ENCODE results near the gene XPR1. TPM values are rescaled to one million over a fixed set of nuclear protein-coding genes. Genes with fewer than 3 reads are reported as not detected.
"Not testable (repeated sequence)": the region's sequence is repeated elsewhere in the genome, so short reads cannot be mapped to it uniquely, and the experiment has no call there.

Gene XPR1
- total RNA-seq, 2 donors from 2014 or later, result 39.3 to 50.9 TPM

DNA sequence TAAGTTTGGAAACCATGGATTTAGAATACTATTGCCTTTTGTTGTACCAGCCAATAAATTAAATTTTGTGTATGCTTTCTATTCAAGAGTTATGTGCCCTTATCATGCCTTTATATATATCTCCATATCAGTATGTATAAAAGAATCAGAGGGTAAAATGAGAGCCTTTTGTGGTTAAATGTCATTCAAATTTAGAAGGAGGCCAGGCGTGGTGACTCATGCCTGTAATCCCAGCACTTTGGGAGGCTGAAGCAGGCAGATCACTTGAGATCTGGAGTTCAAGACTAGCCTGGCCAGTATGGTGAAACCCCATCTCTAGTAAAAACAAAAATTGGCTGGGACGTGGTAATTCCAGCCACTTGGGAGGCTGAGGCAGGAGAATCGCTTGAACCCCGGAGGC, 88.9 kb downstream of the XPR1 start:
- peaks cover 5% of the 10 kb centered on the region for H3K4me1 Mint-ChIP-seq
- no peak overlapping the region for H3K27ac ChIP-seq (ENCODE audit: low read depth, low read length)
- no peak overlapping the region for H3K4me3 Mint-ChIP-seq
- no peak for DNase-seq
- no peak overlapping the region for H3K4me3 ChIP-seq (ENCODE audit: low read length)
- no peaks in the 10 kb centered on the region for H3K9me3 ChIP-seq (ENCODE audit: control insufficient read depth, low read length)
- H3K9me3 Mint-ChIP-seq, result no peaks in the 10 kb centered on the region
- no peaks in the 10 kb centered on the region for H3K27me3 Mint-ChIP-seq (ENCODE audit: insufficient read depth)
- no peak overlapping the region for H3K27ac Mint-ChIP-seq
- no peaks in the 10 kb centered on the region for H3K4me1 ChIP-seq (ENCODE audit: control insufficient read depth, insufficient read depth, low read length)
- no peaks in the 10 kb centered on the region for H3K27me3 ChIP-seq (ENCODE audit: control insufficient read depth, insufficient read depth, low read length, poor library complexity, severe bottlenecking)
- WGBS, 2 experiments (ENCODE audit: insufficient coverage in 1 of 2, insufficient read length in 1 of 2), result 97 to 100% methylated on average over 4 of the region's 4 CpGs
- H3K9ac ChIP-seq (ENCODE audit: extremely low read depth, low read length, poor library complexity, severe bottlenecking), result no peak overlapping the region
- no peak for TF ChIP-seq CTCF (conservative IDR thresholded peaks at IDR 0.05)
- no peaks in the 10 kb centered on the region for H3K36me3 ChIP-seq (ENCODE audit: control insufficient read depth, insufficient read depth, low read length)
- H3K36me3 Mint-ChIP-seq (ENCODE audit: low read depth), result no peaks in the 10 kb centered on the region

- Histone ChIP-seq H3K36me3 (ENCODE audit: control insufficient read depth, insufficient read depth, low read length) (no peaks in the 10 kb centered on the region), H3K9ac (ENCODE audit: extremely low read depth, low read length, poor library complexity, severe bottlenecking) (no peak overlapping the region), H3K27me3 (ENCODE audit: control insufficient read depth, insufficient read depth, low read length, poor library complexity, severe bottlenecking) (no peaks in the 10 kb centered on the region), H3K4me3 (ENCODE audit: low read length) (no peak overlapping the region), H3K4me1 (ENCODE audit: control insufficient read depth, insufficient read depth, low read length) (no peaks in the 10 kb centered on the region), H3K9me3 (ENCODE audit: control insufficient read depth, low read length) (no peaks in the 10 kb centered on the region), H3K27ac (ENCODE audit: low read depth, low read length) (no peak overlapping the region)
- Mint-ChIP-seq H3K4me1 (peaks cover under 1% of the 10 kb centered on the region), H3K4me3 (no peak overlapping the region), H3K9me3 (peaks cover 3% of the 10 kb centered on the region), H3K27me3 (ENCODE audit: insufficient read depth) (no peaks in the 10 kb centered on the region), H3K27ac (no peak overlapping the region), H3K36me3 (ENCODE audit: low read depth) (no peaks in the 10 kb centered on the region)
- WGBS, 2 experiments (ENCODE audit: insufficient coverage in 1 of 2, insufficient read length in 1 of 2), result 100% methylated on average over 1 of the region's 1 CpG
- no peak for TF ChIP-seq CTCF (conservative IDR thresholded peaks at IDR 0.05)
- no peak for DNase-seq
Measured at GRCh38 chr1:180722586-180722985, 90.8 kb downstream of the XPR1 start.

- DNase-seq, result no peak
Measured at GRCh38 chr1:180724055-180724454, 92.2 kb downstream of the XPR1 start.

GRCh38 chr1:180726024-180726423, 94.2 kb downstream of the XPR1 start:
- H3K27me3 ChIP-seq (ENCODE audit: control insufficient read depth, insufficient read depth, low read length, poor library complexity, severe bottlenecking); H3K4me3 Mint-ChIP-seq; H3K4me1 Mint-ChIP-seq; H3K36me3 ChIP-seq (ENCODE audit: control insufficient read depth, insufficient read depth, low read length); H3K4me3 ChIP-seq (ENCODE audit: low read length); H3K4me1 ChIP-seq (ENCODE audit: control insufficient read depth, insufficient read depth, low read length); H3K9ac ChIP-seq (ENCODE audit: extremely low read depth, low read length, poor library complexity, severe bottlenecking); H3K27ac ChIP-seq (ENCODE audit: low read depth, low read length); DNase-seq; H3K27ac Mint-ChIP-seq; H3K27me3 Mint-ChIP-seq (ENCODE audit: insufficient read depth); H3K36me3 Mint-ChIP-seq (ENCODE audit: low read depth): not testable (repeated sequence)
- peaks cover 28% of the 10 kb centered on the region for H3K9me3 Mint-ChIP-seq
- 94 to 100% methylated on average over 5 to 6 of the region's 6 CpGs for WGBS, 2 experiments (ENCODE audit: insufficient coverage in 1 of 2, insufficient read length in 1 of 2)
- H3K9me3 ChIP-seq (ENCODE audit: control insufficient read depth, low read length), result peaks cover 24% of the 10 kb centered on the region

More at GRCh38 chr1:180724055-180724454, 92.2 kb downstream of the XPR1 start:
- Histone ChIP-seq H3K36me3 (ENCODE audit: control insufficient read depth, insufficient read depth, low read length) (no peaks in the 10 kb centered on the region), H3K27ac (ENCODE audit: low read depth, low read length) (no peak overlapping the region), H3K4me3 (ENCODE audit: low read length) (no peak overlapping the region), H3K9ac (ENCODE audit: extremely low read depth, low read length, poor library complexity, severe bottlenecking) (no peak overlapping the region), H3K9me3 (ENCODE audit: control insufficient read depth, low read length) (peaks cover 4% of the 10 kb centered on the region), H3K27me3 (ENCODE audit: control insufficient read depth, insufficient read depth, low read length, poor library complexity, severe bottlenecking) (no peaks in the 10 kb centered on the region), H3K4me1 (ENCODE audit: control insufficient read depth, insufficient read depth, low read length) (no peaks in the 10 kb centered on the region)
- no peak overlapping the region for H3K4me3 Mint-ChIP-seq
- no peak for TF ChIP-seq CTCF (conservative IDR thresholded peaks at IDR 0.05)
- WGBS, 2 experiments (ENCODE audit: insufficient coverage in 1 of 2, insufficient read length in 1 of 2), result 83% methylated on average over 1 of the region's 1 CpG; no CpG with 5 or more reads in 1 of the 2 experiments
- H3K9me3 Mint-ChIP-seq, result peaks cover 8% of the 10 kb centered on the region
- no peaks in the 10 kb centered on the region for H3K27me3 Mint-ChIP-seq (ENCODE audit: insufficient read depth)
- peaks cover 7% of the 10 kb centered on the region for H3K4me1 Mint-ChIP-seq
- H3K36me3 Mint-ChIP-seq (ENCODE audit: low read depth), result no peaks in the 10 kb centered on the region
- no peak overlapping the region for H3K27ac Mint-ChIP-seq

- H3K9me3 Mint-ChIP-seq, result peaks cover 43% of the 10 kb centered on the region
- not testable (repeated sequence) for DNase-seq; H3K4me3 ChIP-seq (ENCODE audit: low read length); H3K4me1 Mint-ChIP-seq; H3K4me1 ChIP-seq (ENCODE audit: control insufficient read depth, insufficient read depth, low read length); H3K27ac ChIP-seq (ENCODE audit: low read depth, low read length); H3K27me3 ChIP-seq (ENCODE audit: control insufficient read depth, insufficient read depth, low read length, poor library complexity, severe bottlenecking); H3K4me3 Mint-ChIP-seq; H3K36me3 ChIP-seq (ENCODE audit: control insufficient read depth, insufficient read depth, low read length); H3K9ac ChIP-seq (ENCODE audit: extremely low read depth, low read length, poor library complexity, severe bottlenecking); H3K27me3 Mint-ChIP-seq (ENCODE audit: insufficient read depth); H3K27ac Mint-ChIP-seq
- peaks cover 41% of the 10 kb centered on the region for H3K9me3 ChIP-seq (ENCODE audit: control insufficient read depth, low read length)
- H3K36me3 Mint-ChIP-seq (ENCODE audit: low read depth), result peaks cover 14% of the 10 kb centered on the region
- 57 to 63% methylated on average over 1 to 3 of the region's 3 CpGs for WGBS, 2 experiments (ENCODE audit: insufficient coverage in 1 of 2, insufficient read length in 1 of 2)
Measured at GRCh38 chr1:180727751-180728150, 95.9 kb downstream of the XPR1 start.
